Measurements from ENCODE around the gene ITPK1.

- no peak for TF ChIP-seq EZH2 (optimal IDR thresholded peaks at IDR 0.05; ENCODE audit: low read depth, low read length)
- TF ChIP-seq CTCF (IDR thresholded peaks at IDR 0.05; ENCODE audit: low read length), result no peak
Observed at GRCh38 chr14:93156693-93157369, 41.1 kb upstream of the ITPK1 start.
